DMS79 treated with DMSO at 0.1 percent for 48 hours (cell line): ENCODE data around the gene FTH1.
A peak's percentile ranks its signal among the peaks of the same experiment; 100 is the strongest.
"Not testable (repeated sequence)": the region's sequence is repeated elsewhere in the genome, so short reads cannot be mapped to it uniquely, and the experiment has no call there.

ENCODE experiments used
- DNase-seq: peaks from one replicate; lab custom pipeline; 2025; lab: John Stamatoyannopoulos, UW

The FTH1 gene

GRCh38 chr11:61967116-61967923 is at the start of gene FTH1:
TSS of gene FTH1 (minus strand) at chr11:61967634. CDS start at chr11:61967425, 209 bp downstream.
- peak; percentile 80 for DNase-seq

GRCh38 chr11:62015615-62016014 is 48.2 kb upstream of the FTH1 start:
- no peak for DNase-seq

DNA sequence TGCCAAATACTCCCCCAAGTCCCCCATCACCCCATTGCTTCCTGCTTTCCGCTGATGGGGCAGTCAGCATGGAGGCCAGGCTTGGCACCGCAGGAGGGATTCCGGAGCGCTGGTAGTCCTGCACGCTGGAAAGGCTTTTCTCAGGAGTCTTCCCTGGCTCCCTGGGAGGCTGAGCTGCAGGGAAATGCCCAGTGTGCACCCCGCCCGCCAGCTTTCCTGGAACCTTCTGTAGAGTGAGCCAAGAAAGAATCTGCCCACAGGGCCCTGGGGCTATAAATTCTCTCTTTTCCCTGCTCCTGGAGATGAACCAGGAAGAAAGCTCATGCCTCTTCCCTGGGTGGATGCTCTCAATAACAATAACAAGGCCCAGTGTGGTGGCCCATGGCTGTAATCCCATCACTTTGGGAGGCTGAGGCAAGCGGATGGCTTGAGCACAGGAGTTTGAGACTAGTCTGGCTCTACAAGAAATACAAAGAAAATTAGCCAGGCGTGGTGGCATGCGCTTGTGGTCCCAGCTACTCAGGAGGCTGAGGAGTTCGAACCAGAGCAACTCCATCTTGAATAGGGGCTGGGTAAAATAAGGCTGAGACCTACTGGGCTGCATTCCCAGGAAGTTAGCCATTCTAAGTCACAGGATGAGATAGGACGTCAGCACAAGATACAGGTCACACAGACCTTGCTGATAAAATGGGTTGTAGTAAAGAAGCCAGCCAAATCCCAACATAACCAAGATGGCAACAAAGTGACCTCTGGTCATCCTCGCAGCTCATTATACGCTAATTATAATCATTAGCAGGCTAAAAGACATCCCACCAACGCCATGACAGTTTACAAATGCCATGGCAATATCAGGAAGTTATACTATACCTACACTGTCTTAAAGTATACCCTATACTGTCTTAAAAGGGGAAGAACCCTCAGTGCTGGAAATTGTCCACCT is 46.4 kb upstream of the FTH1 start:
- no peak for DNase-seq

GRCh38 chr11:62012832-62013461 is 45.5 kb upstream of the FTH1 start:
- no peak for DNase-seq

GRCh38 chr11:62012451-62012831 is 45.0 kb upstream of the FTH1 start:
- no peak for DNase-seq

DNA sequence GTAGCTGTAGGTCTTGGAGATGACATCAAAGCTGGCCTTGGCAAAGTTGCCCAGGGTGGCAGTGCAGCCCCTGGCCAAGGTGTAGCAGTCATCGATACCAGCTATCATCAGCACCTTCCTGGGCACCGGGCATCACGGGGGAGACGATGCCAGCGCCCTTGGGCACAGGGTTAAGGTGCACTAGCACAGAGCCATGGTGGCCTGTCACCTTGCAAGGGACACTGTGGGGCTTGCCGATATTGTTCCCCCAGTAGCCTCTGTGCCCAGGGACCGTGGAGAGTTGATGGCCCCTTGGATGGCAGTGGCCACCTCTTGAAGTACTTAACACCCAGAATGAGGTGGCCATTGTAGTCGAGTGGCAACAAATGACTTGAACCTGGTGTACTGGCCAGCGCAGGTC is 44.4 kb upstream of the FTH1 start:
- no peak for DNase-seq

DNA sequence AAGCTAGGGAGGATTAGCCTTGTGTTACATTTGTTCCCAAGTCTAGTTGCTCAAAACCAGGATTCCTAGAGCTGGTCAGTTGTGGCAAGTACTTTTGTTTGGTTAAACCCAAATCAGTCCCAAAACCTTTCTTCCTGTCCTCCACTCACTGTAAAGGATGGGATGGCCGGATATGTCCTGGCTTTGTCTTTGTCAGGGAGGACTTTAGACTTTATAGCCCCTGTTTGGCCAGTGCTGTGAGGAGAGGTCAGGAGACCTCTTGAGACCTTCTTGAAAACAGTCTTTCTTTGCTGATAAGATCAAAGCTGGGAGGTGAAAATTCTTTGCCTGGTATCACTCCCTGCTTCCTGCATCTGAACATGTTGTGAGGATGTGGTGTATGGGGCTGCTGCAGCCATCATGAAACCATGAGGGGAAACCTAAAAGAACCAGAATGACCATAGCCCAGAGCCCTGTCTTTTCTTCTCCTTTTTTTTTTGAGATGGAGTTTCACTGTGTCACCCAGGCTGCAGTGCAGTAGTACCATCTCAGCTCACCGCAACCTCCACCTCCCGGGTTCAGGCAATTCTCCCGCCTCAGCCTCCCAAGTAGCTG is 43.6 kb upstream of the FTH1 start:
- no peak for DNase-seq

GRCh38 chr11:62008193-62008592 is 40.8 kb upstream of the FTH1 start:
- DNase-seq, result no peak

GRCh38 chr11:62004473-62004872 is 37.0 kb upstream of the FTH1 start:
- DNase-seq, result no peak

DNA sequence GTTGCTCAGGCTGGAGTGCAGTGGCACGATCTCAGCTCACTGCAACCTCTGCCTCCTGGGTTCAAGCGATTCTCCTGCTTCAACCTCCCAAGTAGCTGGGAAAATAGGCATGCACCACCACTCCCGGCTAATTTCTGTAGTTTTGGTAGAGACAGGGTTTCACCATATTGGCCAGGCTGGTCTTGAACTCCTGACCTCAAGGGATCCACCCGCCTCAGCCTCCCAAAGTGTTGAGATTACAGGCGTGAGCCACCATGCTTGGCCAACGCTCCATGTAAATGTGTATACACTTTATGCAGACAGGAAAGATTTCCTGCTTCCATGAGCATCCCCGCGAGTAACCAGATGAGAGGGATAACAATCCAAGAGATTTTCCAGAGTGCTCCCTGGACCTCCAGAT is 34.8 kb upstream of the FTH1 start:
- DNase-seq, result not testable (repeated sequence)

GRCh38 chr11:62001450-62002191 is 34.2 kb upstream of the FTH1 start:
- DNase-seq, result peak; percentile 81

- no peak for DNase-seq
Measured at GRCh38 chr11:62000539-62001446, 33.4 kb upstream of the FTH1 start.

DNA sequence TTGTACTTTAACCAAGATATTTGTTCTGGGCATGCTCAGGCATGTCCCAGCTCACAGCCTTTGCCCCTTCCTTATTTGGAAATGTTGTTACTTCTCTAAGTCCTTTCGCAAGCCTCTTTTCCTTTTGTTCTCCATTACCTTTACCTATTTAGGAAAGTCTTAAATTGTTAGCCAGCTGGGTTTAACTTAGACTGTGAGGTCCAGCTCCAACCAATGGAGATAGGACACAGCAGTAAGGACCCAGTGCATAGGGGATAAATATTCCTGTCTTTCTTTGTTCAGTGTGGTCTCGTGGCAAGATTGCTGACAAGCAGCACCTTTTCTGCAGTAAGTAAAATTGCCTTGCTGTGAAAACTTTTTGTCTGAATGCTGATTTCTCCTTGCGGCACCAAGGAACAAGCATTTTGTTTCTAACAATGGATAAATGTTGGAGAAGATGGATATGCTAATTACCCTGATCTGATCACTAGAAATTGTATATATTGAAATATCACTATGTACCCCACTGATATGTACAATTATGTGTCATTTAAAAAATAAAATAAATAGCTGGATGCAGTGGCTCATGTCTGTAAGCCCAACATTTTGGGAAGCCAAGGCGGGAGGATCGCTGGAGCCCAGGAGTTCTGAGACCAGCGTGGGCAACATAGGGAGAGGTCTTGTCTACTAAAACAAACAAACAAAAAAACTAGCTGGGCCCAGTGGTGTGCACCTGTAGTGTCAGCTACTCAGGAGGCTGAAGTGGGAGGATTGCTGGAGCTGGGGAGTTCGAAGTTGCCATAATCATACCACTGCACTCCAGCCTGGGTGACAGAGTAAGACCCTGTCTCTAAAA is 31.9 kb upstream of the FTH1 start:
- no peak for DNase-seq

DNA sequence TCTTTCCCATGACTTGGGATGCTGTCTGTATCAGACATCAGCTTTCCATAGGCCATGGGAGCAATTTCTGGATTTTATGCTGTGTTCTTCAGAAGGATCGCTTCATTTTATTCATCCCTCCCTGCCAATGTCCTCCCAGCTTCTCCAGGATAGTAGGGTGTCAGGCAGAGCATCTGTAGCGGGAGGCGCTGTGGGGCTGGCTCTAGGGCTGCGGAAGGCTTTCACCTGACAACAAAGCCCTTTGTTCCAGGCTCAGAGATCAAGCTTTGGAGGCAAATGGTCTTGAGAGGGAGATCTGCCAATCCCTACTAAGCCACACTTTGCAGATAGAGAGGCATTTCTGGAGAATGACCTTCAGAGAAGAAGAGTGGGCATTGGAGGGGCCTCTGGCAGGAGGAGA is 29.5 kb upstream of the FTH1 start:
- no peak for DNase-seq

DNA sequence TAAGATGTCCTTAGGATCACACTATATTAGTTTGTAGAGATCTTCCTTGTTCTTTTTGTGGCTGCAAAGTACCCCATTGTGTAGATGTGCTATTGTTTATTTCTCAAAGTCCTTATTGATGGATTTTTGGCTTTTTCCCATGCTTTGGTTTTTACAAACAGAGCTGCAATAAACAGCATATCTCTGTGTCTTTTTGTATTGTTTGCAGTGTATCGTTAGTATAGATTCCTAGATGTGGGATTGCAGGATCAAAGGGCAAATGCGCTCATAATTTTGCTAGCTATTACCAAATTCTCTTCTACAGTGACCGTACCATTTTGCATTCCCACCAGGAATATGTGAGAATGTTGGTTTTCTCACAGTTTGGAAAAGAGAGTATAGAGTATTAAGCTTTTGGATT is 27.5 kb upstream of the FTH1 start:
- DNase-seq, result no peak

DNA sequence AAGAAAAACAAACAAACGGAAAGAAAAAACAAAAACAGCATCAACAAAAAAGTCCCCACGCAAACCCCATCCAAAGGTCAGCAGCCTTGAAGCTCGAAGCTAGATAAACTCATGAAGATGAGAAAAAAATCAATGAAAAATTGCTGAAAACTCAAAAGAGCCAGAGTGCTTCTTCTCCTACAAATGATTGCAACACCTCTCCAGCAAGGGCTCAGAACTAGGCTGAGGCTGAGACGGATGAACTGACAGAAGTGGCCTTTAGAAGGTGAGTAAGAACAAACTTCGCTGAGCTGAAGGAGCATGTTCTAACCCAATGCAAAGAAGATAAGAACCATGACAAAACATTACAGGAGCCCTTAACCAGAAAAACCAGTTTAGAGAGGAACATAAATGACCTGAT is 18.4 kb upstream of the FTH1 start:
- no peak for DNase-seq

DNA sequence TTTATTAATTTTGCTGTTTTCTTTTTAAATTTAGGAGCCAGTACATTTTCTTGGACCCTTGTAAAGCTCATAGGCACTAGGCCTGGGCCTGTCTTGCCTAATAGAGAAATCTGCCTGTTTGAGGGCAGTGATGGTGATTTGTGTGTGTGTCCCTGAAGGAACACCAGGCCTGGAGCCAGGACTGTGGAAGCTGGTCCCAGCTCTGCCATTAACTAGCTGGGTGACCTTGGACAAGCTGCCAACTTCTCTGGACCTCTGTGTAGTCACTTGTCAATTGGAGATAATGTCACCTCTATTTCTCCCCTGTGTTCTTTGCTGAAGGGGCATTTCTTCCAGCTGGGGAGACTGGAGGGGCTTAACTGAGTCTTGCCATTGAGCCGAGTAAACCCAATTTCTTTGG is 16.0 kb upstream of the FTH1 start:
- DNase-seq, result no peak

GRCh38 chr11:61980783-61981541 is 13.5 kb upstream of the FTH1 start:
- no peak for DNase-seq
